HCT116 (cell line): Measurements from ENCODE around the gene HSPB7. TPM values are rescaled to one million over a fixed set of nuclear protein-coding genes. Genes with fewer than 3 reads are reported as not detected.

Experiments used
- ATAC-seq: fragments of 200-7000 bp; cut with Tn5 transposase; 2 replicates; pipeline ENCODE4 v1.9.1; 2020; ENCODE audit warnings: mild to moderate bottlenecking, moderate library complexity
- BruUV-seq: library from RNA; stranded (reverse); fragments of 400-500 nt; replicated peaks from 2 replicates; lab custom pipeline; 2021; lab: Mats Ljungman, UMichigan
- CTCF ChIA-PET: fragments of 300-600 bp; sonication (Branson Sonifier 250); formaldehyde crosslinking; loops from one replicate; lab custom pipeline; 2021; ENCODE audit warnings: antibody characterized with exemption; lab: Charles Lee
- POLR2A ChIA-PET: fragments of 300-600, 350-600 bp; sonication (Branson Sonifier 250); formaldehyde crosslinking; loops from one replicate; lab custom pipeline; 2021; ENCODE audit warnings: antibody characterized with exemption; lab: Charles Lee
- RAD21 ChIA-PET, 2 experiments: fragments of 300-600 bp; sonication (Branson Sonifier 250); formaldehyde crosslinking; loops; one replicate each; lab custom pipeline; 2023; ENCODE audit warnings: low total read pairs in 2 of 2; ENCODE audit not compliant: uncharacterized antibody in 2 of 2, unreplicated experiment in 2 of 2, low non-redundant PET in 1 of 2; lab: Charles Lee
- DNase-seq: peaks from one replicate; pipeline ENCODE4 v3.0.0-alpha.2; 2010; ENCODE audit warnings: low read depth, low spot score
- H2AFZ ChIP-seq: fragments of 200-600 bp; shearing (Covaris generic), sonication (generic); 2 replicates; pipeline ENCODE4 v1.6.1; 2017; ENCODE audit warnings: low read depth, mixed run types, mixed read lengths, antibody characterized with exemption, low read length; ENCODE audit not compliant: poor library complexity, severe bottlenecking
- H3K27ac ChIP-seq: 2 replicates; pipeline ENCODE4 v1.5.1; 2012; ENCODE audit warnings: low read depth, low read length
- H3K27me3 ChIP-seq: fragments of 200-600 bp; sonication (generic); 2 replicates; pipeline ENCODE4 v1.6.1; 2016; ENCODE audit warnings: mixed run types, low read length, mixed read lengths; ENCODE audit not compliant: insufficient read depth
- H3K36me3 ChIP-seq, 2 experiments: fragments of 200-500 bp in 1 of 2; fragments of 200-600 bp in 1 of 2; sonication (Bioruptor generic) in 1 of 2; sonication (generic) in 1 of 2; 2 replicates each; pipeline versions ENCODE4 v1.5.1 to v1.6.1; 2014 to 2016; ENCODE audit warnings: low read length in 2 of 2, inconsistent platforms in 1 of 2, mixed read lengths in 1 of 2, mixed run types in 1 of 2; ENCODE audit not compliant: insufficient read depth in 2 of 2, control insufficient read depth in 1 of 2
- H3K4me1 ChIP-seq, 2 experiments: fragments of 200-600 bp in 1 of 2; sonication (generic) in 1 of 2; 2 replicates each; pipeline versions ENCODE4 v1.5.1 to v1.6.1; 2012 to 2017; ENCODE audit warnings: low read length in 2 of 2, inconsistent platforms in 1 of 2, mild to moderate bottlenecking in 1 of 2, mixed read lengths in 1 of 2, mixed run types in 1 of 2, moderate library complexity in 1 of 2; ENCODE audit not compliant: insufficient read depth in 2 of 2, control insufficient read depth in 1 of 2
- H3K4me2 ChIP-seq: fragments of 200-600 bp; sonication (generic); 2 replicates; pipeline ENCODE4 v1.6.1; 2017; ENCODE audit warnings: mixed run types, low read length, mixed read lengths
- H3K4me3 ChIP-seq, 2 experiments: fragments of 200-600 bp in 1 of 2; sonication (generic) in 1 of 2; replicated peaks in 1 of 2; 2 replicates each; pipeline ENCODE4 v1.5.1; 2011 to 2016; ENCODE audit warnings: low read length in 2 of 2, control low read depth in 1 of 2, low read depth in 1 of 2, mild to moderate bottlenecking in 1 of 2, mixed read lengths in 1 of 2, mixed run types in 1 of 2
- H3K79me2 ChIP-seq: fragments of 200-600 bp; sonication (generic); 2 replicates; pipeline ENCODE4 v1.6.1; 2017; ENCODE audit warnings: mild to moderate bottlenecking, mixed run types, low read length, moderate library complexity, mixed read lengths; ENCODE audit not compliant: insufficient read depth
- H3K9ac ChIP-seq: fragments of 200-600 bp; sonication (generic); 2 replicates; pipeline ENCODE4 v1.6.1; 2016; ENCODE audit warnings: low read length, mixed read lengths
- H3K9me2 ChIP-seq: fragments of 200-600 bp; sonication (generic), shearing (Covaris generic); 2 replicates; pipeline ENCODE4 v1.6.1; 2017; ENCODE audit warnings: mixed run types, mild to moderate bottlenecking, moderate library complexity; ENCODE audit not compliant: insufficient read depth
- H3K9me3 ChIP-seq, 2 experiments: fragments of 200-500 bp in 1 of 2; fragments of 200-600 bp in 1 of 2; sonication (Bioruptor generic) in 1 of 2; sonication (generic) in 1 of 2; 2 replicates each; pipeline ENCODE4 v1.6.1; 2014 to 2017; ENCODE audit warnings: low read length in 2 of 2, mixed read lengths in 2 of 2, inconsistent platforms in 1 of 2, low read depth in 1 of 2, mild to moderate bottlenecking in 1 of 2, mixed run types in 1 of 2, moderate library complexity in 1 of 2; ENCODE audit not compliant: control insufficient read depth in 1 of 2, insufficient read depth in 1 of 2
- H4K20me1 ChIP-seq: fragments of 200-600 bp; sonication (generic), shearing (Covaris generic); 2 replicates; pipeline ENCODE4 v1.6.1; 2017; ENCODE audit warnings: mixed run types, mild to moderate bottlenecking, moderate library complexity; ENCODE audit not compliant: insufficient read depth
- CBX3 ChIP-seq: IDR thresholded peaks from 2 replicates; pipeline ENCODE4 v1.6.1; 2012; ENCODE audit warnings: low read depth
- CEBPB ChIP-seq: IDR thresholded peaks from 2 replicates; pipeline ENCODE4 v1.6.1; 2012; ENCODE audit warnings: low read depth
- EZH2phosphoT487 ChIP-seq: fragments of 200-600 bp; IDR thresholded peaks from 2 replicates; pipeline ENCODE4 v1.6.1; 2018; ENCODE audit warnings: antibody characterized with exemption, borderline replicate concordance
- RAD21 ChIP-seq: IDR thresholded peaks from 2 replicates; pipeline ENCODE4 v1.6.1; 2012; ENCODE audit warnings: low read depth, mild to moderate bottlenecking
- SIN3A ChIP-seq: IDR thresholded peaks from 2 replicates; pipeline ENCODE4 v1.6.1; 2012; ENCODE audit warnings: low read depth
- SRF ChIP-seq: IDR thresholded peaks from 2 replicates; pipeline ENCODE4 v1.6.1; 2012; ENCODE audit warnings: low read depth
- ZFX ChIP-seq: fragments of 450-650 bp; IDR thresholded peaks from 2 replicates; pipeline ENCODE4 v1.6.1; 2017
- ZNF274 ChIP-seq: fragments of 200-500 bp; sonication (Bioruptor generic); IDR thresholded peaks from 2 replicates; pipeline ENCODE4 v1.6.1; 2014; ENCODE audit warnings: mild to moderate bottlenecking, low read depth, low read length, inconsistent platforms
- intact Hi-C: fragments of 100-400 bp; cut with micrococcal nuclease; formaldehyde crosslinking; loops from 2 replicates; pipeline ENCODE4 v1.10.0; 2022
- total RNA-seq: library from RNA; stranded (reverse); gene quantifications from one replicate; pipeline ENCODE4 v1.2.1, GENCODE V29; 2021; ENCODE audit not compliant: unreplicated experiment
- TF ChIP-seq, protein P1 (sequence below), 3 experiments: fragments of 200-600 bp in 1 of 3; sonication (generic) in 1 of 3; IDR thresholded peaks in 2 of 3; conservative IDR thresholded peaks in 1 of 3; 2 replicates each; pipeline ENCODE4 v1.5.1; 2012 to 2017; ENCODE audit warnings: low read depth in 2 of 3, low read length in 2 of 3, antibody characterized with exemption in 1 of 3, borderline replicate concordance in 1 of 3, control low read depth in 1 of 3, mild to moderate bottlenecking in 1 of 3, mixed read lengths in 1 of 3, mixed run types in 1 of 3, moderate library complexity in 1 of 3; ENCODE audit not compliant: insufficient read depth in 1 of 3
- TF ChIP-seq, protein P2 (sequence below): IDR thresholded peaks from 2 replicates; pipeline ENCODE4 v1.6.1; 2012
- TF ChIP-seq, protein P3 (sequence below): IDR thresholded peaks from 2 replicates; pipeline ENCODE4 v1.6.1; 2012; ENCODE audit warnings: low read depth

The HSPB7 gene
- total RNA-seq, 1 experiment from 2014 or later = 0.27 TPM

DNA sequence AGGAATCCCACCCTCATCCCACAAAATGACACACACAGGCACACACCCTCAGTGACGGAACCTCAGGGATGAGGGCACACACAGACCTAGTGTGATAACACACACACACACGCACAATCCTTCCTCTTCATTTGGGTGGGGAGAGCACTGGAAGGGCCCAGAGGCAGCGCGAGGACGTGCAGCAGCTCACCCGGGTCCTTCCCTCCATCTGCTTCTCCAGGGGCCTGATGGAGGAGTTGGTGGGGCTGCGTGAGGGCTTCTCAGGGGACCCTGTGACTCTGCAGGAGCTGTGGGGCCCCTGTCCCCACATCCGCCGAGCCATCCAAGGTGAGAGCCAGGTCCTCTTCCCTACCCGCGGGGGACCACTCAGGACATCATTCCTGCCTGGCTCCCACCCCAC, 4.5 kb upstream of the HSPB7 start:
- H3K79me2 ChIP-seq = no peaks in the 10 kb centered on the region
- no peaks in the 10 kb centered on the region for H3K9me3 ChIP-seq
- DNase-seq = no peak
- TF ChIP-seq SIN3A (no peak), ZNF274 (no peak), CEBPB (no peak), EZH2phosphoT487 (no peak), ZFX (no peak), CBX3 (no peak), RAD21 (no peak), SRF (no peak)
- TF ChIP-seq, protein P1, sequence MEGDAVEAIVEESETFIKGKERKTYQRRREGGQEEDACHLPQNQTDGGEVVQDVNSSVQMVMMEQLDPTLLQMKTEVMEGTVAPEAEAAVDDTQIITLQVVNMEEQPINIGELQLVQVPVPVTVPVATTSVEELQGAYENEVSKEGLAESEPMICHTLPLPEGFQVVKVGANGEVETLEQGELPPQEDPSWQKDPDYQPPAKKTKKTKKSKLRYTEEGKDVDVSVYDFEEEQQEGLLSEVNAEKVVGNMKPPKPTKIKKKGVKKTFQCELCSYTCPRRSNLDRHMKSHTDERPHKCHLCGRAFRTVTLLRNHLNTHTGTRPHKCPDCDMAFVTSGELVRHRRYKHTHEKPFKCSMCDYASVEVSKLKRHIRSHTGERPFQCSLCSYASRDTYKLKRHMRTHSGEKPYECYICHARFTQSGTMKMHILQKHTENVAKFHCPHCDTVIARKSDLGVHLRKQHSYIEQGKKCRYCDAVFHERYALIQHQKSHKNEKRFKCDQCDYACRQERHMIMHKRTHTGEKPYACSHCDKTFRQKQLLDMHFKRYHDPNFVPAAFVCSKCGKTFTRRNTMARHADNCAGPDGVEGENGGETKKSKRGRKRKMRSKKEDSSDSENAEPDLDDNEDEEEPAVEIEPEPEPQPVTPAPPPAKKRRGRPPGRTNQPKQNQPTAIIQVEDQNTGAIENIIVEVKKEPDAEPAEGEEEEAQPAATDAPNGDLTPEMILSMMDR (IDR thresholded peaks at IDR 0.05 in 2 of 3, conservative IDR thresholded peaks at IDR 0.05 in 1 of 3; ENCODE audit: borderline replicate concordance in 1 of 3, insufficient read depth in 1 of 3, low read depth in 2 of 3, low read length in 2 of 3) = no peak
- TF ChIP-seq, protein P2, sequence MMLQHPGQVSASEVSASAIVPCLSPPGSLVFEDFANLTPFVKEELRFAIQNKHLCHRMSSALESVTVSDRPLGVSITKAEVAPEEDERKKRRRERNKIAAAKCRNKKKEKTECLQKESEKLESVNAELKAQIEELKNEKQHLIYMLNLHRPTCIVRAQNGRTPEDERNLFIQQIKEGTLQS = no peak
- TF ChIP-seq, protein P3, sequence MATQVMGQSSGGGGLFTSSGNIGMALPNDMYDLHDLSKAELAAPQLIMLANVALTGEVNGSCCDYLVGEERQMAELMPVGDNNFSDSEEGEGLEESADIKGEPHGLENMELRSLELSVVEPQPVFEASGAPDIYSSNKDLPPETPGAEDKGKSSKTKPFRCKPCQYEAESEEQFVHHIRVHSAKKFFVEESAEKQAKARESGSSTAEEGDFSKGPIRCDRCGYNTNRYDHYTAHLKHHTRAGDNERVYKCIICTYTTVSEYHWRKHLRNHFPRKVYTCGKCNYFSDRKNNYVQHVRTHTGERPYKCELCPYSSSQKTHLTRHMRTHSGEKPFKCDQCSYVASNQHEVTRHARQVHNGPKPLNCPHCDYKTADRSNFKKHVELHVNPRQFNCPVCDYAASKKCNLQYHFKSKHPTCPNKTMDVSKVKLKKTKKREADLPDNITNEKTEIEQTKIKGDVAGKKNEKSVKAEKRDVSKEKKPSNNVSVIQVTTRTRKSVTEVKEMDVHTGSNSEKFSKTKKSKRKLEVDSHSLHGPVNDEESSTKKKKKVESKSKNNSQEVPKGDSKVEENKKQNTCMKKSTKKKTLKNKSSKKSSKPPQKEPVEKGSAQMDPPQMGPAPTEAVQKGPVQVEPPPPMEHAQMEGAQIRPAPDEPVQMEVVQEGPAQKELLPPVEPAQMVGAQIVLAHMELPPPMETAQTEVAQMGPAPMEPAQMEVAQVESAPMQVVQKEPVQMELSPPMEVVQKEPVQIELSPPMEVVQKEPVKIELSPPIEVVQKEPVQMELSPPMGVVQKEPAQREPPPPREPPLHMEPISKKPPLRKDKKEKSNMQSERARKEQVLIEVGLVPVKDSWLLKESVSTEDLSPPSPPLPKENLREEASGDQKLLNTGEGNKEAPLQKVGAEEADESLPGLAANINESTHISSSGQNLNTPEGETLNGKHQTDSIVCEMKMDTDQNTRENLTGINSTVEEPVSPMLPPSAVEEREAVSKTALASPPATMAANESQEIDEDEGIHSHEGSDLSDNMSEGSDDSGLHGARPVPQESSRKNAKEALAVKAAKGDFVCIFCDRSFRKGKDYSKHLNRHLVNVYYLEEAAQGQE = no peak
- TF ChIP-seq, all 23 proteins: peak for 0
- Histone ChIP-seq H3K27ac (no peak overlapping the region), H4K20me1 (no peaks in the 10 kb centered on the region), H3K36me3 (no peaks in the 10 kb centered on the region), H3K4me1 (peaks cover 0 to 17% of the 10 kb centered on the region in 2 experiments; a peak in 3 of 4 replicates), H3K4me2 (no peak overlapping the region), H3K27me3 (no peaks in the 10 kb centered on the region), H3K9ac (no peak overlapping the region), H3K9me2 (no peaks in the 10 kb centered on the region), H3K4me3 (no peak overlapping the region), H2AFZ (no peak overlapping the region)
- BruUV-seq = no TSS peak
- RAD21 ChIA-PET = no interaction called here
- POLR2A ChIA-PET = no interaction called here
- CTCF ChIA-PET = no interaction called here
- ATAC-seq = no peak
- intact Hi-C loops = no loop called here
